Endometrial microvascular endothelial cells (primary cell): Measurements from ENCODE around the gene AQP6. TPM values are rescaled to one million over a fixed set of nuclear protein-coding genes. Genes with fewer than 3 reads are reported as not detected.

Experiments
- in situ Hi-C: cut with HindIII; loops from 2 replicates; pipeline ENCODE4 v1.10.0; 2017; ENCODE audit warnings: low sequenced_read_pairs, low pct_unique_long_range_greater_than_20kb; ENCODE audit errors: inconsistent ontology term
- total RNA-seq: library from RNA; depleted of rRNA; stranded (reverse); fragments of >200 nt; gene quantifications from one replicate; pipeline ENCODE4 v1.2.3, GENCODE V29; 2015; ENCODE audit errors: inconsistent ontology term

Gene AQP6
- total RNA-seq, 1 donor from 2014 or later: not detected

- in situ Hi-C loops: no loop called here
Measured at GRCh38 chr12:49953961-49954846, 18.5 kb upstream of the AQP6 start.

- in situ Hi-C loops: no loop called here
Measured at GRCh38 chr12:49954863-49955830, 17.6 kb upstream of the AQP6 start.

GRCh38 chr12:49955899-49956662, 16.7 kb upstream of the AQP6 start:
- in situ Hi-C loops: no loop called here

- in situ Hi-C loops: no loop called here
Measured at GRCh38 chr12:49956663-49957569, 15.8 kb upstream of the AQP6 start.

GRCh38 chr12:49957570-49957967, 15.2 kb upstream of the AQP6 start:
- in situ Hi-C loops: no loop called here

- in situ Hi-C loops: loop anchor here (10.0 kb wide), 1 partner anchor 105 kb away; no protein-coding TSS in a partner anchor
Measured at GRCh38 chr12:49959685-49960473, 12.9 kb upstream of the AQP6 start.

GRCh38 chr12:49960474-49961110, 12.2 kb upstream of the AQP6 start:
- in situ Hi-C loops: loop anchor here (10.0 kb wide), 1 partner anchor 104 kb away; no protein-coding TSS in a partner anchor

- in situ Hi-C loops: loop anchor here (10.0 kb wide), 1 partner anchor 103 kb away; no protein-coding TSS in a partner anchor
Measured at GRCh38 chr12:49961111-49961922, 11.4 kb upstream of the AQP6 start, which contains the start of gene AQP5. AQP5 (plus strand) TSS chr12:49961872; CDS start chr12:49962018, 146 bp downstream.

GRCh38 chr12:49961993-49962764, 10.6 kb upstream of the AQP6 start:
- in situ Hi-C loops: loop anchor here (10.0 kb wide), 1 partner anchor 103 kb away; no protein-coding TSS in a partner anchor

GRCh38 chr12:49962861-49963765, 9.6 kb upstream of the AQP6 start:
- in situ Hi-C loops: loop anchor here (10.0 kb wide), 1 partner anchor 102 kb away; no protein-coding TSS in a partner anchor

- in situ Hi-C loops: loop anchor here (10.0 kb wide), 1 partner anchor 101 kb away; no protein-coding TSS in a partner anchor
Measured at GRCh38 chr12:49963976-49964815, 8.6 kb upstream of the AQP6 start.

GRCh38 chr12:49964849-49965624, 7.7 kb upstream of the AQP6 start:
- in situ Hi-C loops: loop anchor here (10.0 kb wide), 1 partner anchor 100 kb away; no protein-coding TSS in a partner anchor
